Small intestine (tissue), 7 donors: ENCODE data around the gene MTUS2. TPM values are rescaled to one million over a fixed set of nuclear protein-coding genes. Genes with fewer than 3 reads are reported as not detected.

Source experiments
- DNase-seq, 2 donors: peaks; one replicate each; pipeline versions ENCODE4 v3.0.0 to v3.0.0-alpha.2; 2013
- FAIRE-seq: peaks from 2 replicates; lab custom pipeline; 2012; peaks lifted over from hg19 to GRCh38; lab: Jason Lieb, UNC
- H3K27ac ChIP-seq, 3 donors: one replicate each; pipeline ENCODE4 v1.5.1; 2013; ENCODE audit warnings: low read length in 2 of 3, mild to moderate bottlenecking in 2 of 3, control low read depth in 1 of 3, inconsistent platforms in 1 of 3, low read depth in 1 of 3, moderate library complexity in 1 of 3
- H3K27me3 ChIP-seq, 3 donors: one replicate each; pipeline ENCODE4 v1.6.1; 2013; ENCODE audit warnings: low read length in 3 of 3, inconsistent platforms in 1 of 3; ENCODE audit not compliant: control insufficient read depth in 3 of 3, insufficient read depth in 3 of 3
- H3K36me3 ChIP-seq, 3 donors: one replicate each; pipeline ENCODE4 v1.6.1; 2013; ENCODE audit warnings: low read length in 3 of 3, inconsistent platforms in 1 of 3, low read depth in 1 of 3, mild to moderate bottlenecking in 1 of 3, moderate library complexity in 1 of 3; ENCODE audit not compliant: control insufficient read depth in 3 of 3, insufficient read depth in 2 of 3
- H3K4me1 ChIP-seq, 3 donors: one replicate each; pipeline ENCODE4 v1.6.1; 2013; ENCODE audit warnings: low read length in 2 of 3, inconsistent platforms in 1 of 3, low read depth in 1 of 3, mild to moderate bottlenecking in 1 of 3, moderate library complexity in 1 of 3; ENCODE audit not compliant: control insufficient read depth in 3 of 3, insufficient read depth in 2 of 3
- H3K4me3 ChIP-seq, 3 donors: one replicate each; pipeline ENCODE4 v1.5.1; 2013; ENCODE audit warnings: low read length in 3 of 3, control low read depth in 1 of 3, inconsistent platforms in 1 of 3, low read depth in 1 of 3, mild to moderate bottlenecking in 1 of 3, moderate library complexity in 1 of 3
- H3K9me3 ChIP-seq, 2 donors: one replicate each; pipeline ENCODE4 v1.6.1; 2013; ENCODE audit warnings: low read depth in 1 of 2, low read length in 1 of 2; ENCODE audit not compliant: control insufficient read depth in 2 of 2, insufficient read depth in 1 of 2
- WGBS, 3 donors: extraction: QIAGEN DNeasy Blood & Tissue Kit; methylation state at CpG; one replicate each; pipeline ENCODE4 v1.1.7; 2013; 5-methylcytosine and 5-hydroxymethylcytosine counted together
- polyA plus RNA-seq, 4 donors: library from polyadenylated mRNA; stranded (reverse) in 3 of 4; unstranded in 1 of 4; fragments of 200-250 nt in 3 of 4; fragments of 120-200 nt in 1 of 4; gene quantifications; one replicate each; pipeline versions ENCODE4 v1.2.1 to v1.2.3, GENCODE V29; 2013
- donor health status: healthy with polysubstance abuse.
- donor health status: control.
- donor health status: control.
- donor health status: Bipolar disorder and iron deficiency.
- donor health status: healthy.

Gene MTUS2
- polyA plus RNA-seq, 4 donors, result under 0.01 to 0.53 (median 0.22) TPM

DNA sequence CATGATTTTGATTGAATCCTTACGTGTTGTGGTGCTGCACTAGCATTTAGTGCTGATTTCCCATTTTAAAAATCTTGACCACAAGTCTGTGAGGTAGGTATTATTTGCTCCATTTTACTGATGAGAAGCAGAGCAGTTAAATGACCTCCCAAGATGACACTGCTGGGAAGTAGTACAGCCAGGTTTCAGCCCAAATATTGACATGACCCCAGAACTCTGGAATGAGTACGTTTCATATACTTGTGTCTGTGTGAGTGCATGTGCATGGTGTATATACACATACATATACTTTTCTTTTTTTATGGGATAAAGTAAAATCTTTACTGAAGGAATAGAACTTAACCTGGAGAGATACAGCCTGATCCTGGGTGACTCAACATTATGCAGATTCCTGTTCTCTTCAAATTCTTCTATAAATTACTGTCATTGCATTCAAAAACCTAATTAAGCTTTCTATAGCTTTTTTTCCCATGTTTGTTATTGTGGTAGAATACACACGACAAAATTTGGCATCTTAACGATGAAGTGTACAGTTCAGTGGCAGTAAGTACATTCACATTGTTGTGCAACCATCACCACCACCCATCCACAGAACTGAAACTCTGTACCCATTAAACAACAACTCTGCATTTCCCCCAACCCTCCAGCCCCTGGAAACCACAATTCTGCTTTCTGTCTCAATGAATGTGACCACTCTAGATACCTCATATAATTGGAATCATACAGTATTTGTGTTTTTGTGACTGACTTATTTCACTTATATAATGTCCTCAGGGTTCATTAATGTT, 311.9 kb downstream of the MTUS2 start:
- no peaks in the 10 kb centered on the region for H3K27me3 ChIP-seq
- no peak overlapping the region for H3K4me3 ChIP-seq
- FAIRE-seq (no peak), DNase-seq (no peak)
- H3K27ac ChIP-seq, result no peak overlapping the region
- H3K4me1 ChIP-seq, result no peaks in the 10 kb centered on the region
- peaks cover 0 to 6% of the 10 kb centered on the region in 2 donors for H3K9me3 ChIP-seq
- no peaks in the 10 kb centered on the region for H3K36me3 ChIP-seq
- WGBS, 3 donors, result 70 to 81% (median 78%) methylated on average over 4 of the region's 4 CpGs

DNA sequence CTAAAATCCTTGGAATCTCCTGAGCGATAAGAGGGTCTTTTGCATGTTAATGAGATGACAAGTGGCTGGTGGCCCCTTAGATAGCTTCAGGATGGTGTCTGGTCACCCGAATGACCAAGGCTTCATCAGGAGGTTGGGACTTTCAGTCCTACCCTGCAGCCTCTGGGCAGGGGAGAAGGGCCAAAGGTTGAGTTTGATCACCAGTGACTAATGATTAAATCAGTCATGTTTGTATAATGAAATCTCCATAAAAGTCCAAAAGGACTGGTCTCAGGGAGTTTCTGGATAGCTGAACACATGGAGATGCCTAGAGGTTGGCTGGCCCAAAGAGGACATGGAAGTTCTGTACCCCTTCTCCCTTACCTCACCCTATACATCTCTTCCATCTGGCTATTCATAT, 316.2 kb downstream of the MTUS2 start:
- Histone ChIP-seq H3K9me3 (peaks cover 0 to 6% of the 10 kb centered on the region in 2 donors), H3K4me1 (no peaks in the 10 kb centered on the region), H3K27ac (no peak overlapping the region), H3K27me3 (no peaks in the 10 kb centered on the region), H3K4me3 (no peak overlapping the region), H3K36me3 (no peaks in the 10 kb centered on the region)
- FAIRE-seq, result no peak
- WGBS, 3 donors, result 87 to 89% (median 88%) methylated on average over 2 of the region's 2 CpGs
- peak in 1 of 2 donors; percentile 38 for DNase-seq

DNA sequence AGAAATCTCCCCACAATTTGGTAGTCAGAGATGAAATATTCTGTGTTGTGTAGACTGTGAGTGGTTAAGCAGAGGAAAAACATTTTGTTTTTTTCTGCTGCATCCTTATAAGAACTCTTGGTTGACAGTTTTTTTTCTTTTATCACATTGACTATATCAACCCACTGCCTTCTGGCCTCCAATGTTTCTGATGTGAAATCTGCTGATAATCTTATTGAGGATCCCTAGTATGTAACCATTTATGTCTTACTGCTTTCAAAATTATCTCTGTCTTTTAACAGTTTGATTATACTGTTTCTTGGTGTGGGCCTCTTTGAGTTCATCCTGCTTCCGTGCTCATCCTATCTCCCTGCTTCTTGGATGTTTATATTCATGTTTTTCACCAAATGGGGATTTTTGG, 316.9 kb downstream of the MTUS2 start:
- 85 to 100% (median 94%) methylated on average over 1 of the region's 1 CpG for WGBS, 3 donors
- DNase-seq, result no peak
- Histone ChIP-seq H3K27me3 (no peaks in the 10 kb centered on the region), H3K36me3 (no peaks in the 10 kb centered on the region), H3K4me3 (no peak overlapping the region), H3K4me1 (no peaks in the 10 kb centered on the region), H3K27ac (no peak overlapping the region), H3K9me3 (peaks cover 0 to 6% of the 10 kb centered on the region in 2 donors)
- no peak for FAIRE-seq

- Histone ChIP-seq H3K9me3 (peaks cover 0 to 6% of the 10 kb centered on the region in 2 donors), H3K27ac (no peak overlapping the region), H3K4me1 (no peaks in the 10 kb centered on the region), H3K27me3 (no peaks in the 10 kb centered on the region), H3K4me3 (no peak overlapping the region), H3K36me3 (no peaks in the 10 kb centered on the region)
- DNase-seq (no peak), FAIRE-seq (no peak)
- WGBS, 3 donors, result 88 to 92% (median 88%) methylated on average over 1 of the region's 1 CpG
These were observed 317.9 kb downstream of the MTUS2 start for GRCh38 chr13:29137995-29138394.

DNA sequence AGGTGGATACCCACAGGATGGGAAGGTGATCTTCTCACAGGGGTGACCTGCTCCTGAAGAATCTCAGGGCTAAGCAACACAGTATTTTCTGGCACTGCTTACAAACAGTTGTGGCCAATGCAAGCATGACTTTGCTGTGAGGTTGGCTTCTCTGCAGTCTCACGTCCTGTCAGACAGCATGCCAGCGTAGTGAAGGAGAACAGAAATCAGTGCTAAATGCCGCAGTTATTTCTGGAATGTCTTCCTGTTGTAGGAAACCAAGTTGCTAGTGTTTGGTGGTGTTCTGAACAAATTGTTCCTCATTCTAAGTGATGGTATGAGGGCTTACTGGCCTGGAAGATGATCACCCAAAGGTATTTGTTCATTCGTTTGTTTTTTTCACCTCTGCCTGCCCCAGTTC, 320.1 kb downstream of the MTUS2 start:
- no peaks in the 10 kb centered on the region for H3K36me3 ChIP-seq
- no peak overlapping the region for H3K27ac ChIP-seq
- DNase-seq, result no peak
- H3K27me3 ChIP-seq, result no peaks in the 10 kb centered on the region
- H3K4me1 ChIP-seq, result no peaks in the 10 kb centered on the region
- H3K9me3 ChIP-seq, result peaks cover 0 to 6% of the 10 kb centered on the region in 2 donors
- no peak for FAIRE-seq
- 20 to 78% (median 50%) methylated on average over 4 of the region's 4 CpGs for WGBS, 3 donors
- H3K4me3 ChIP-seq, result no peak overlapping the region

DNA sequence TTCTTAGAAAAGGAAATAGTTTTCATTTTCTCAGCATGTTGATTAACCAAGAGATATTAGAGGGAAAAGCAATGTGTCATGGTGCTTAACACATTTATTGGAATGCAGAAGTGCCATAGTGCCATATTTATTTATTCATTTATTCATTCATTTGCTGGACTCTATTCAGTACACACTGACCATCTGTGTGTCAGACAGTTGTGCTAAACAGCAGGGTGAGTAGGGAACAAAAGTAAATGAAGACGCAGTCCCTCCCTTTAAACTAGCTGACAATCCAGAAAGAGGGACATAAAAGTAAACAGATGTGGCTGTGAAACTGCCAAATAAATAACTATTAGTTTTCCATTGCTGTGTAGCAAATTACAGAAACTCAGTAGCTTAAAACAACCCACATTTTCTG, 323.7 kb downstream of the MTUS2 start:
- Histone ChIP-seq H3K9me3 (no peaks in the 10 kb centered on the region), H3K27ac (no peak overlapping the region), H3K4me1 (no peaks in the 10 kb centered on the region), H3K4me3 (no peak overlapping the region), H3K27me3 (no peaks in the 10 kb centered on the region), H3K36me3 (no peaks in the 10 kb centered on the region)
- FAIRE-seq, result no peak
- no peak for DNase-seq
- 65 to 96% (median 73%) methylated on average over 1 of the region's 1 CpG for WGBS, 3 donors

GRCh38 chr13:29154390-29154789, 334.3 kb downstream of the MTUS2 start:
- WGBS, 3 donors, result 82 to 89% (median 86%) methylated on average over 2 of the region's 2 CpGs
- no peak for FAIRE-seq

DNA sequence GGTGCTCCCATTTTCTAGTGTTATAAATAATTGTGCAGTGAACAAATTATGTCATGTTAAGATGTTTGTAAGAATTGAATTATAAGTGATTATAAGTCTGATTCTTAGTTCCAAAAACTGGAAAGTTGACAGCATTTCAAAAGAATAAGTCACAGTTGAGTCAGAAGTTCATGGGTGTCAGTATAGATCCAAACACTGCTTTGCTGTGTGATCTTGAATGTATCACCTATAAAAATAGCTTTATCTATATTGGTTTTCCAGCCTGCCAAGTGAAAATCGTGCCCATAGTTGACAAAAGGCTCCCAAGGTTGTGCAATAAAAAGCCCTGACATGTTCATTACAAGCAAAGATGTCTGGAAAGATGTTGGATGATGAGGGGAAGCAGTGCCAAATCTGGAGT, 336.0 kb downstream of the MTUS2 start:
- 19 to 48% (median 33%) methylated on average over 1 of the region's 1 CpG for WGBS, 3 donors

More at GRCh38 chr13:29154390-29154789, 334.3 kb downstream of the MTUS2 start:
- Histone ChIP-seq H3K4me1 (no peaks in the 10 kb centered on the region), H3K4me3 (no peak overlapping the region), H3K9me3 (peaks cover 0 to 3% of the 10 kb centered on the region in 2 donors), H3K27ac (no peak overlapping the region), H3K36me3 (no peaks in the 10 kb centered on the region), H3K27me3 (no peaks in the 10 kb centered on the region)
- DNase-seq, result no peak

More for the DNA sequence above, 336.0 kb downstream of the MTUS2 start:
- Histone ChIP-seq H3K4me3 (no peak overlapping the region), H3K36me3 (no peaks in the 10 kb centered on the region), H3K4me1 (no peaks in the 10 kb centered on the region), H3K9me3 (peaks cover 0 to 3% of the 10 kb centered on the region in 2 donors), H3K27me3 (no peaks in the 10 kb centered on the region), H3K27ac (no peak overlapping the region)
- DNase-seq, result no peak
- no peak for FAIRE-seq
